Measurements from ENCODE around the gene PDE6D. TPM values are rescaled to one million over a fixed set of nuclear protein-coding genes. Genes with fewer than 3 reads are reported as not detected.

The PDE6D gene
- total RNA-seq, 1 donor from 2014 or later: 15.4 TPM

DNA sequence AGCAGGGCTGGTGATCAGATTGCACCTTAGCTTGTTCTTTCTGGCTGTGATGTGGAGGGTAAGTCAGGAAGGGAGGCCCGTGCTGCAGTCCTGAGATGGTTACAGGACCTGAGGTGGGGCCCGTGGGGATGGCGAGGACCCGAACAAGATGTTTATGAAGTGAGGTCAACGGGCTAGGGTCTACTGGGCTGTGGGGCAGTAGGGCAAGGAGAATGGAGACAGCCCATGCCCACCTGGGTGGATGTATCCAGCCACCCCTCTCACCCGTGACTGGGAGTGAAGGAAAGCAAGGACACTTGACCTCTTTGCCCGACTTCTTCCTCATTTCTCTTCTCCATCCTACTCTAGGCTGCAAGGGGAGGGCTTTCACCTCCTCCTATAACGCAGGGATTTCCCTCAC, 54.8 kb downstream of the PDE6D start:
- Mint-ChIP-seq H3K36me3 (peaks cover 5% of the 10 kb centered on the region), H3K4me1 (peaks cover 5% of the 10 kb centered on the region), H3K27me3 (ENCODE audit: low read depth) (no peaks in the 10 kb centered on the region), H3K27ac (no peak overlapping the region), H3K9me3 (no peaks in the 10 kb centered on the region), H3K4me3 (no peak overlapping the region)
- TF ChIP-seq, protein P1, sequence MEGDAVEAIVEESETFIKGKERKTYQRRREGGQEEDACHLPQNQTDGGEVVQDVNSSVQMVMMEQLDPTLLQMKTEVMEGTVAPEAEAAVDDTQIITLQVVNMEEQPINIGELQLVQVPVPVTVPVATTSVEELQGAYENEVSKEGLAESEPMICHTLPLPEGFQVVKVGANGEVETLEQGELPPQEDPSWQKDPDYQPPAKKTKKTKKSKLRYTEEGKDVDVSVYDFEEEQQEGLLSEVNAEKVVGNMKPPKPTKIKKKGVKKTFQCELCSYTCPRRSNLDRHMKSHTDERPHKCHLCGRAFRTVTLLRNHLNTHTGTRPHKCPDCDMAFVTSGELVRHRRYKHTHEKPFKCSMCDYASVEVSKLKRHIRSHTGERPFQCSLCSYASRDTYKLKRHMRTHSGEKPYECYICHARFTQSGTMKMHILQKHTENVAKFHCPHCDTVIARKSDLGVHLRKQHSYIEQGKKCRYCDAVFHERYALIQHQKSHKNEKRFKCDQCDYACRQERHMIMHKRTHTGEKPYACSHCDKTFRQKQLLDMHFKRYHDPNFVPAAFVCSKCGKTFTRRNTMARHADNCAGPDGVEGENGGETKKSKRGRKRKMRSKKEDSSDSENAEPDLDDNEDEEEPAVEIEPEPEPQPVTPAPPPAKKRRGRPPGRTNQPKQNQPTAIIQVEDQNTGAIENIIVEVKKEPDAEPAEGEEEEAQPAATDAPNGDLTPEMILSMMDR (IDR thresholded peaks at IDR 0.05; ENCODE audit: unreplicated experiment): no peak
- DNase-seq (ENCODE audit: low spot score in 2 of 2, unreplicated experiment in 2 of 2): no peak

- Mint-ChIP-seq H3K36me3 (peaks cover 3% of the 10 kb centered on the region), H3K27me3 (ENCODE audit: low read depth) (no peaks in the 10 kb centered on the region), H3K9me3 (no peaks in the 10 kb centered on the region), H3K27ac (no peak overlapping the region), H3K4me3 (no peak overlapping the region), H3K4me1 (peaks cover 5% of the 10 kb centered on the region)
- TF ChIP-seq, protein P1 (IDR thresholded peaks at IDR 0.05; ENCODE audit: unreplicated experiment): no peak
- DNase-seq (ENCODE audit: low spot score in 2 of 2, unreplicated experiment in 2 of 2): no peak
These were observed 55.6 kb downstream of the PDE6D start for GRCh38 chr2:231725476-231725875.

- no peaks in the 10 kb centered on the region for H3K27me3 Mint-ChIP-seq (ENCODE audit: low read depth)
These were observed 58.3 kb downstream of the PDE6D start for GRCh38 chr2:231722721-231723307.

GRCh38 chr2:231720987-231721966, 59.8 kb downstream of the PDE6D start:
- DNase-seq (ENCODE audit: low spot score in 2 of 2, unreplicated experiment in 2 of 2): no peak
- Mint-ChIP-seq H3K9me3 (no peaks in the 10 kb centered on the region), H3K4me3 (no peak overlapping the region), H3K27me3 (ENCODE audit: low read depth) (no peaks in the 10 kb centered on the region), H3K4me1 (no peaks in the 10 kb centered on the region), H3K36me3 (no peaks in the 10 kb centered on the region), H3K27ac (no peak overlapping the region)
- TF ChIP-seq, protein P1 (IDR thresholded peaks at IDR 0.05; ENCODE audit: unreplicated experiment): no peak

More at GRCh38 chr2:231722721-231723307, 58.3 kb downstream of the PDE6D start:
- no peaks in the 10 kb centered on the region for H3K9me3 Mint-ChIP-seq
- DNase-seq (ENCODE audit: low spot score in 2 of 2, unreplicated experiment in 2 of 2): no peak
- H3K27ac Mint-ChIP-seq: no peak overlapping the region
- no peak overlapping the region for H3K4me3 Mint-ChIP-seq
- H3K4me1 Mint-ChIP-seq: peaks cover 5% of the 10 kb centered on the region
- no peaks in the 10 kb centered on the region for H3K36me3 Mint-ChIP-seq
- TF ChIP-seq, protein P1 (IDR thresholded peaks at IDR 0.05; ENCODE audit: unreplicated experiment): no peak

DNA sequence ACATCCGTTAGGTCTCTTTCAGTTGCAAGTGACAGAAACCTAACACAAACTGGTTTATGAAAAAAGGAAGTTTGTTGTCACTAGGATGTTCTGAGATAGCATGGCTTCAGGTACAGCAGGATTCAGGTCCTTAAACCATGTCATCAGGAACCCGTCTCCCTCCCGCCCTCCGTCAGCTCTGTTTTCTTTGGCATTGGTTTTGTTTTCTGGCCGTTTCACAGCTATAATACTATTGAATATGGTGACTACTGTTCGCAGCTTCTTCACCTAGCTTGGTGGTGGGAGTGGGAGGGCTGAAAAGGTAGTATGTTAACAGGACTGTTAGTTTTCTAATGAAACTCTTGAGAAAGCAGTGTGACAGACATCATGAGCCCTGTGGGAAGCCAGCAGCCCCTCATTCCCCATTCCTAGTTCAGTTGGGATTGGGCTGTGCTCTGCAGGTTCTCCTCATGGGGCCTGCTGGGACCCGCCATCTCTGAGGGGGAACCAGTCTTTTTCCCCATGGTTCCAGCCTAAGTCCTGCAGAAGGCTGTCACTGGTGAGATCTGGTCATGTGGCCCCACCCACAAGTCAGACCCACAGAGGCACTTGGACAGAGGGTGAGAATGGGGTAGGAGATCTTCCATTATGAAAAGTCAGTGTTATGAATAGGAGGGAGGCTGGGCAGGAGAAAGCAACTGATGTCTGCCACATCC, 60.6 kb downstream of the PDE6D start:
- H3K27ac Mint-ChIP-seq: no peak overlapping the region
- no peaks in the 10 kb centered on the region for H3K36me3 Mint-ChIP-seq
- TF ChIP-seq, protein P1 (IDR thresholded peaks at IDR 0.05; ENCODE audit: unreplicated experiment): no peak
- H3K27me3 Mint-ChIP-seq (ENCODE audit: low read depth): no peaks in the 10 kb centered on the region
- no peaks in the 10 kb centered on the region for H3K4me1 Mint-ChIP-seq
- no peaks in the 10 kb centered on the region for H3K9me3 Mint-ChIP-seq
- H3K4me3 Mint-ChIP-seq: no peak overlapping the region
- no peak for DNase-seq (ENCODE audit: low spot score in 2 of 2, unreplicated experiment in 2 of 2)

All from mesothelial cell of epicardium (in vitro differentiated cells).